Activated B cell treated with CpG ODN at 0.5 μM for 24 hours (primary cell): Measurements from ENCODE around the gene ABI3BP. TPM values are rescaled to one million over a fixed set of nuclear protein-coding genes. Genes with fewer than 3 reads are reported as not detected.

Experiments used
- ATAC-seq: fragments of 200-7000 bp; cut with Tn5 transposase; one replicate; pipeline ENCODE4 v1.10.0; 2021; ENCODE audit warnings: low read depth, mild to moderate bottlenecking, moderate library complexity
- CTCF ChIA-PET: fragments of 350-600 bp; sonication (Branson Sonifier 250); formaldehyde crosslinking; loops from one replicate; lab custom pipeline; 2021; ENCODE audit warnings: antibody characterized with exemption; lab: Charles Lee
- POLR2A ChIA-PET: fragments of 350-600 bp; sonication (Branson Sonifier 250); formaldehyde crosslinking; loops from one replicate; lab custom pipeline; 2021; ENCODE audit warnings: antibody characterized with exemption; lab: Charles Lee
- DNase-seq: peaks from one replicate; pipeline ENCODE4 v3.0.0; 2022
- H3K27ac Mint-ChIP-seq: one replicate; pipeline ENCODE4 v1.8.0; 2020; ENCODE audit warnings: mixed read lengths
- H3K27me3 Mint-ChIP-seq: one replicate; pipeline ENCODE4 v1.8.0; 2021; ENCODE audit warnings: mixed read lengths
- H3K36me3 Mint-ChIP-seq: one replicate; pipeline ENCODE4 v1.8.0; 2021; ENCODE audit warnings: low read depth, mixed read lengths
- H3K4me1 Mint-ChIP-seq: one replicate; pipeline ENCODE4 v1.8.0; 2021; ENCODE audit warnings: mixed read lengths
- H3K4me3 Mint-ChIP-seq: one replicate; pipeline ENCODE4 v1.8.0; 2020; ENCODE audit warnings: mild to moderate bottlenecking, mixed read lengths
- H3K9me3 Mint-ChIP-seq: one replicate; pipeline ENCODE4 v1.8.0; 2020; ENCODE audit warnings: mixed read lengths
- intact Hi-C: fragments of 100-400 bp; cut with micrococcal nuclease; formaldehyde crosslinking; loops from one replicate; pipeline ENCODE4 v1.15.1; 2024
- total RNA-seq: library from RNA; stranded (reverse); gene quantifications from 2 replicates; pipeline ENCODE4 v1.2.3, GENCODE V29; 2022
- TF ChIP-seq, protein P1 (sequence below): fragments of 200-600 bp; IDR thresholded peaks from one replicate; pipeline ENCODE4 v1.8.0; 2022; ENCODE audit warnings: antibody characterized with exemption, mild to moderate bottlenecking

ABI3BP gene, protein sequence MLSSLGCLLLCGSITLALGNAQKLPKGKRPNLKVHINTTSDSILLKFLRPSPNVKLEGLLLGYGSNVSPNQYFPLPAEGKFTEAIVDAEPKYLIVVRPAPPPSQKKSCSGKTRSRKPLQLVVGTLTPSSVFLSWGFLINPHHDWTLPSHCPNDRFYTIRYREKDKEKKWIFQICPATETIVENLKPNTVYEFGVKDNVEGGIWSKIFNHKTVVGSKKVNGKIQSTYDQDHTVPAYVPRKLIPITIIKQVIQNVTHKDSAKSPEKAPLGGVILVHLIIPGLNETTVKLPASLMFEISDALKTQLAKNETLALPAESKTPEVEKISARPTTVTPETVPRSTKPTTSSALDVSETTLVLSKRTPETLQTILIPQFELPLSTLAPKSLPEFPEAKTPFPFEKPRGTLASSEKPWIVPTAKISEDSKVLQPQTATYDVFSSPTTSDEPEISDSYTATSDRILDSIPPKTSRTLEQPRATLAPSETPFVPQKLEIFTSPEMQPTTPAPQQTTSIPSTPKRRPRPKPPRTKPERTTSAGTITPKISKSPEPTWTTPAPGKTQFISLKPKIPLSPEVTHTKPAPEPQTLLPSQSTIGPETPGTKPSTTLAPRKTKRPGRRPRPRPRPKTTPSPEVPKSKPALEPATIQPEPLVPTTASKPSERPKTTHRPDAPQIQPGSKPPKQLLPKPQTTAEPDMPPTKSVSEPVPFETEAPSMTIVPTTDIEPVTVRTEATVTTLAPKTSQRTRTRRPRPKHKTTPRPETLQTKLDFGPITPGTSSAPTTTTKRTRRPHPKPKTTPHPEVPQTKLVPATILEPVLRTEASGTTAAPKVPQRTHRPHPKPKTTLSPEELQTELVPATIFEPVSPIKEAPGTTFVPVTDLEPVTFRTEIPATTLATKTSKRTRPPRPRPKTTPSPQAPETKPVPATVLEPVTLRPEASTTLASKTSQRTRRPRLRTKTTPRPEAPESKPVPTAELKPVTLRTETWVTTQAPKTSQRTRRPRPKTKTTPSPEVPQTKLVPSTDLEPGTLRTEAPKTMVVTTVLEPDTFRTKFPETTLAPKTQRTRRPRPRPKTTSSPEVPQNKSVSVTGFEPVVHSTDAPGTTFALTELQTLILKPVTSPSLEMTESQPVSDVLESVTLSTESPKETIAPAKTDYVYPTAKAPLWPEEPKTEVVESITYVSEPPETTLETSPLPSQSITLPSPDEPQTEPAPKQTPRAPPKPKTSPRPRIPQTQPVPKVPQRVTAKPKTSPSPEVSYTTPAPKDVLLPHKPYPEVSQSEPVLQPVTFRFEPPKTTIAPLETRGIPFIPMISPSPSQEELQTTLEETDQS (N-terminal part only)
- total RNA-seq: not detected in 2 replicates

DNA sequence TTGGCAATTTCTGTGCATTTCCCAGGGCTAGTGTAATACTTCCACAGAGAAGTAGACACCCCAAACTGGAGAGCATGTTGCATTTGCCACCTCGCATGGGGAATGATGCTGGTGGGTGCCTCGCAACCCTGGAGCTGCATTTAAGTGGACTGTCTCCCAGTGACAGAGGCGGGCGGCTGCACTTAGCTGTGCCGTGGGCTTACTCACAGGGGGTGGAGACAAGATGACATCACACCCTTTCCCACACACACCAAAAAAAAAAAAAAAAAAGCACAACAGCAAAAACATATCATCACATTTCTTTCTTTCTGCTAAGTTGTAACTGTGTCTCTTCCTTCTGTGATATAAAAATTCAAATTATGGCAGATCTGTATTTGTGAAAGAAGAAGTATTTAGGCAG is at the start of gene ABI3BP:
Gene ABI3BP, minus strand, starts transcription at position 113 of the 400 bp plus-strand sequence. Its CDS starts 37 bp downstream, at position 76.
- no peak within 1 kb of the TSS for H3K4me3 Mint-ChIP-seq
- no peaks in the 10 kb centered on the region for H3K27me3 Mint-ChIP-seq
- H3K4me1 Mint-ChIP-seq: no peaks in the 10 kb centered on the region
- CTCF ChIA-PET: no interaction called here
- intact Hi-C loops: no loop called here
- POLR2A ChIA-PET: no interaction called here
- no peak within 1 kb of the TSS for H3K27ac Mint-ChIP-seq
- TF ChIP-seq, protein P1, sequence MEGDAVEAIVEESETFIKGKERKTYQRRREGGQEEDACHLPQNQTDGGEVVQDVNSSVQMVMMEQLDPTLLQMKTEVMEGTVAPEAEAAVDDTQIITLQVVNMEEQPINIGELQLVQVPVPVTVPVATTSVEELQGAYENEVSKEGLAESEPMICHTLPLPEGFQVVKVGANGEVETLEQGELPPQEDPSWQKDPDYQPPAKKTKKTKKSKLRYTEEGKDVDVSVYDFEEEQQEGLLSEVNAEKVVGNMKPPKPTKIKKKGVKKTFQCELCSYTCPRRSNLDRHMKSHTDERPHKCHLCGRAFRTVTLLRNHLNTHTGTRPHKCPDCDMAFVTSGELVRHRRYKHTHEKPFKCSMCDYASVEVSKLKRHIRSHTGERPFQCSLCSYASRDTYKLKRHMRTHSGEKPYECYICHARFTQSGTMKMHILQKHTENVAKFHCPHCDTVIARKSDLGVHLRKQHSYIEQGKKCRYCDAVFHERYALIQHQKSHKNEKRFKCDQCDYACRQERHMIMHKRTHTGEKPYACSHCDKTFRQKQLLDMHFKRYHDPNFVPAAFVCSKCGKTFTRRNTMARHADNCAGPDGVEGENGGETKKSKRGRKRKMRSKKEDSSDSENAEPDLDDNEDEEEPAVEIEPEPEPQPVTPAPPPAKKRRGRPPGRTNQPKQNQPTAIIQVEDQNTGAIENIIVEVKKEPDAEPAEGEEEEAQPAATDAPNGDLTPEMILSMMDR: no peak
- DNase-seq: no peak
- no peaks in the 10 kb centered on the region for H3K36me3 Mint-ChIP-seq
- no peaks in the 10 kb centered on the region for H3K9me3 Mint-ChIP-seq
- no peak for ATAC-seq

DNA sequence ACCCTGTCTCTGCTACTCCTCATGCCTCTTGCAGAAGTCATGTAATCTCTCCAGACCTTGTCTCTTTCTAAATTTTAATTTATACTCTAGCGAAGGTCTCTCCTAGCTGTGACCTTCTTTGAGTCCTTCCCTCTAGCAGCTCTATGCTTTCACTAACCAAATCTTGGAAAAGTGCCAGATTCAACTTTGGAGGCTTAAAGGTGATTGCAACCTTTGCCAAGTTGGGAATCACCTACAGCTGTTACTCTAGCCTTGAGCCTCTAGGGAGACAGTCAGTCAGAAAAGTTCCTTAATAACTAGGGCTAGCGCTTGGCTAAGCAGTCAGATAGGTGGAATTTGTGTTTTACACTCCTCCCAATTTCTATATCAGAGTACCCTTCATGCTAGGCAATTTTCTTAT is 46.1 kb upstream of the ABI3BP start:
- intact Hi-C loops: no loop called here
- TF ChIP-seq, protein P1: no peak
- CTCF ChIA-PET: no interaction called here
- no peaks in the 10 kb centered on the region for H3K9me3 Mint-ChIP-seq
- ATAC-seq (no peak), DNase-seq (no peak)
- no peaks in the 10 kb centered on the region for H3K4me1 Mint-ChIP-seq
- no peaks in the 10 kb centered on the region for H3K27me3 Mint-ChIP-seq
- H3K4me3 Mint-ChIP-seq: no peak overlapping the region
- H3K27ac Mint-ChIP-seq: no peak overlapping the region
- H3K36me3 Mint-ChIP-seq: no peaks in the 10 kb centered on the region
- POLR2A ChIA-PET: no interaction called here

DNA sequence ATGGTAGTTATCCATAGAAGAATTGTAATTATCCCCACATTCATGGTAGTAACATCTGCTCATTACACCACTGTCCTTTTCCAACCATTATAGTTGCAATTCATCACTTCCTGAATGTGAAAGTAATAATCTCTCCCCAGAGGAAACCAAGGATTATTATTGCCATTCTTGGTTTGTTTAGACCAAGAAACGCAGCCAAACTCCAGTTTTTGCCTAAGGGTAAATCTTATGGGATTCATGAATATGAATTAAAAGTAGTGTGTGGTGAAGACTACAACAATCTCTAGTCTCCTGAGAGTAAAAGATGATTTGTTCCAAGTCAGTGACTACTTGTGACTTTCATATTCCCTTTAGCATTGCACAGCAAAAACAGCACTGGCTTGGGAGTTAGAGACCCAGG is 45.7 kb upstream of the ABI3BP start:
- H3K36me3 Mint-ChIP-seq: no peaks in the 10 kb centered on the region
- TF ChIP-seq, protein P1: no peak
- ChIA-PET CTCF (no interaction called here), POLR2A (no interaction called here)
- no peaks in the 10 kb centered on the region for H3K9me3 Mint-ChIP-seq
- no peak for DNase-seq
- no peak for ATAC-seq
- no peak overlapping the region for H3K4me3 Mint-ChIP-seq
- no peaks in the 10 kb centered on the region for H3K4me1 Mint-ChIP-seq
- intact Hi-C loops: no loop called here
- H3K27ac Mint-ChIP-seq: no peak overlapping the region
- H3K27me3 Mint-ChIP-seq: no peaks in the 10 kb centered on the region

DNA sequence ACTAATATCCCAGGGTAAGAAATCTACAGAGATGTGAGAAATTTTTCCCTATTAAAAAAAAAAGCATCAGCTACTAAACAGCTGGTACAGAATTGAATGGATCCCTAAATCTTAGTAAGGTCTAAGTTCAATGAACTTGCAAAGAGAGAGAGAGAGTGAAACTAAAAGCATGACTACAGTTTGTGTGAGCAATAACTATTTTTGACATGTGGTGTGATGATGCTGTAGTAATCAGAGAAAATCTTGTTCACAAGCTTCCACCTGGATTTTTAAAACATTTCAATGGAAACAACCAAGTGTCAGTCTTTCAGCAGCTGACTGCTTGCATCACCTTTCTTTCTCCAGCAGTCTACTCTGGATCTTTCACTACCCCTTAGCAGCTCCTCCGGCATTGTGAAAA is 45.2 kb upstream of the ABI3BP start:
- intact Hi-C loops: no loop called here
- Mint-ChIP-seq H3K4me1 (no peaks in the 10 kb centered on the region), H3K27ac (no peak overlapping the region), H3K27me3 (no peaks in the 10 kb centered on the region), H3K9me3 (no peaks in the 10 kb centered on the region), H3K36me3 (no peaks in the 10 kb centered on the region), H3K4me3 (no peak overlapping the region)
- DNase-seq (no peak), ATAC-seq (no peak)
- ChIA-PET CTCF (no interaction called here), POLR2A (no interaction called here)
- TF ChIP-seq, protein P1: no peak
